NCI-H2227 treated with DMSO at 0.1 percent for 48 hours (cell line): Measurements from ENCODE around the gene SOX11.

ENCODE experiments used
- DNase-seq: peaks from one replicate; lab custom pipeline; 2025; lab: John Stamatoyannopoulos, UW

The SOX11 gene

GRCh38 chr2:5723791-5724735 is 31.9 kb downstream of the SOX11 start:
- no peak for DNase-seq

GRCh38 chr2:5725072-5725471 is 32.9 kb downstream of the SOX11 start:
- no peak for DNase-seq

GRCh38 chr2:5725794-5726463 is 33.7 kb downstream of the SOX11 start:
- DNase-seq, result peak; percentile 94

- DNase-seq, result no peak
These were observed 35.1 kb downstream of the SOX11 start for GRCh38 chr2:5727235-5727634.

GRCh38 chr2:5729416-5729815 is 37.2 kb downstream of the SOX11 start:
- DNase-seq, result no peak

- DNase-seq, result no peak
These were observed 38.2 kb downstream of the SOX11 start for GRCh38 chr2:5730386-5730785.

- no peak for DNase-seq
These were observed 42.8 kb downstream of the SOX11 start for GRCh38 chr2:5734859-5735520.

GRCh38 chr2:5735521-5735861 is 43.3 kb downstream of the SOX11 start:
- no peak for DNase-seq

GRCh38 chr2:5736050-5736449 is 43.9 kb downstream of the SOX11 start:
- DNase-seq, result no peak

- DNase-seq, result no peak
These were observed 44.7 kb downstream of the SOX11 start for GRCh38 chr2:5736886-5737285.

GRCh38 chr2:5740053-5740452 is 47.9 kb downstream of the SOX11 start:
- DNase-seq, result no peak

- DNase-seq, result no peak
These were observed 48.6 kb downstream of the SOX11 start for GRCh38 chr2:5740817-5741216.

GRCh38 chr2:5741242-5741641 is 49.1 kb downstream of the SOX11 start:
- DNase-seq, result no peak

GRCh38 chr2:5742126-5742525 is 49.9 kb downstream of the SOX11 start:
- no peak for DNase-seq

GRCh38 chr2:5748391-5748790 is 56.2 kb downstream of the SOX11 start:
- no peak for DNase-seq

- DNase-seq, result no peak
These were observed 56.8 kb downstream of the SOX11 start for GRCh38 chr2:5748946-5749345.

GRCh38 chr2:5749347-5749746 is 57.2 kb downstream of the SOX11 start:
- DNase-seq, result no peak
